Measurements from ENCODE around the gene GRK5.
"Not testable (repeated sequence)": the region's sequence is repeated elsewhere in the genome, so short reads cannot be mapped to it uniquely, and the experiment has no call there.

The GRK5 gene

DNA sequence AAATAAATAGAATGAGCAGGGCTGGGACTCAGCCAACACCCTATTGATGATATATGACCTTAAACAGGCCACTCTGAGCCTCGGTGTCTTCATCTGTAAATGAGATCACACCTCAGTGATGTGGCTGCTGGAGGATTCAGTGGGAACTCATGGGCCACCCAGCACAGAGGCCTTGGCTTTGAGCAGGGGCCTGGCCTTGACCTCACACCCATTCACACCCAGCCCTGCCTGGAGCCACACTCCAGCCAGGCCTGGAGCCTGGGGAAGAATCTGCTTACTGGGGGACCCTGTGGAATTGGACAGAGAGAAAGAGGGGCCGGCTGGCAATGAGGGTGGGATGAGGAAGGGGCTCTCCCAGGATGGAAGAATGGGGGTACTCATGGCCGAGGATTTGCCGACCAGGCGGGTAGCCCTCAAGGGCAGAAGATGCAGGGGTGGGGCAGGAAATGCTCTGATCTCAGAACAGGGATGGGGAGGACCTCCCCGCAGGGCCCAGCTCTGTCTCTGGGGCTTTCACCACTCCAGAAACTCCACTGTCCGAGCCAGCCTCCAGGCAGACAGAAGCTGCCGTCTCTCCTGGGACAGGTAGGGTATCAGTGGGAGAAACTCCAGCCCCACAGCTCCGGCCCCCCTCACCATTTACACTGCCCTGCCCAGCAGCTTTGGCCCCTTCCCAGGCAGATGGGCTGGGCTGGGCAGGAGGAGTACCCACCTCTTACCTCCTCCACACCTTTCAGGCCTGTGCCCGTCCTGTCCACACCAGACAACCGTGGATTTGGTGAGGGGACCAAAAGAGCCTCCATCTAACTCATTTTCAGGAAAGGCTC, 253.2 kb downstream of the GRK5 start:
- DNase-seq (ENCODE audit: low read depth) = no peak

DNA sequence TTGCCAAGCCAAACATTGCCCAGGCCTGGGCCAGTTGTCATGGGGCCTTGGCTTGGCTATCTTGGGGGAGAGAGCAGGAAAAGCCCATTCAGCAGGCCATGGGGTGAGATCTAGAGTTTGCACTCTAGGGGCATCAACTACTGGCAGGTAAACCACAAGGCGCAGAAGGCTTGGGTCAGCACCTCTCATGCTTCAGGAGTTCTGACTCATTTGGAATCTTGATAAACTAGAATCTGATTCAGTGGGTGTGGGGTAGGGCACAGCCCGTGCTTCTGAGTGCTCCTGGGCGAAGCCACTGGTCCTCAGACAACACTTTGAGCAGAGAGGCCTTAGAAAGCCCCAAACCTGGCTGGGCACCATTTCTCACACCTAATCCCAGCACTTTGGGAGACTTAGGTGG, 254.0 kb downstream of the GRK5 start:
- DNase-seq (ENCODE audit: low read depth) = no peak

DNA sequence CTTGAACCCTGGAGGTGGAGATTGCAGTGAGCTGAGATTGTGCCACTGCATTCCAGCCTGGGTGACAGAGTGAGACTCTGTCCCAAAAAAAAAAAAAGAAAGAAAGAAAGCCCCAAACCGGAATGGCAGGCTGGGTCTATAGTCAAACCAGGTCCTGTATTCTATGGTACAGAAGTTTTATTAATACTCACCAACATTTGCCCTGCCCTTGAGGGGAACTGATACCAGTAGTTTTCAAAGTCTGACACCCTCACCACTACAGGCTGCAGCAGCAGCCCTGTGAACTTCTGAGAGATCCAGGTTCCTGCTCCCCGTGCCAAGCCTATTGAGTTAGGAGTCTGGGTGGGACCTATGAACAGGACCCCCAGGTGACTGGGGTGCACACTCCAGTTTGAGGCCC, 254.6 kb downstream of the GRK5 start:
- DNase-seq (ENCODE audit: low read depth) = no peak

DNA sequence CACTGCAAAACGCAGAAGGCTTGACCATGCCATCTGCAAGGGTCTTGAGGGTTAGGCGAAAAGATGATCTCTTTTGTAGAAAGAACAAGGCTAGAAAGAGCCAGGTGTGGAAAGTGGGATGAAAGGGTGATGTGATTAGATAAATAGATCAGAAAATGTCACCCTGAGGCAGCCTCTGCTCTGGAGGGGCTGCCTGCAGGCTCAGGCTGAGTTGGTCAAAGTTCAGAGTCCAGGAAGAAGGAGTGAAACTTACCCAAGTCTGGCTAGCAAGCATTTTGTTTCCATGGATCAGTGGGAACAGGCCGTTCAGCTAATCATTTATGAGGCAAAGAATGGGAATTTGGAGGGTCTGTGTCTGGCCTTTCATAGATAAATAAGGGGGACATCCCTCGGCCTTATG, 255.4 kb downstream of the GRK5 start:
- DNase-seq (ENCODE audit: low read depth) = no peak

DNA sequence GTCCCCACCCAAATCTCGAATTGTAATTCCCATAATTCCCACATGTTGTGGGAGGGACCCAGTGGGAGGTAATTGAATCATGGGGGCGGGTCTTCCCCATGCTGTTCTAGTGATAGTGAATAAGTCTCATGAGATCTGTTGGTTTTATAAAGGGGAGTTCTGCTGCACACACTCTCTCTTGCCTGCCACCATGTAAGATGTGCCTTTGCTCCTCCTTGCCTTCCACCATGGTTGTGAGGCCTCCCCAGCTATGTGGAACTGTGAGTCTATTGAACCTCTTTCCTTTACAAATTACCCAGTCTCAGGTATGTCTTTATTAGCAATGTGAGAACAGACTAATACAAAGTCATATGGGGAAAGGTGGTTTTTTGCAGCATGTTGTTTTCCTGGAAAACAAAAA, 255.8 kb downstream of the GRK5 start:
- not testable (repeated sequence) for DNase-seq (ENCODE audit: low read depth)

DNA sequence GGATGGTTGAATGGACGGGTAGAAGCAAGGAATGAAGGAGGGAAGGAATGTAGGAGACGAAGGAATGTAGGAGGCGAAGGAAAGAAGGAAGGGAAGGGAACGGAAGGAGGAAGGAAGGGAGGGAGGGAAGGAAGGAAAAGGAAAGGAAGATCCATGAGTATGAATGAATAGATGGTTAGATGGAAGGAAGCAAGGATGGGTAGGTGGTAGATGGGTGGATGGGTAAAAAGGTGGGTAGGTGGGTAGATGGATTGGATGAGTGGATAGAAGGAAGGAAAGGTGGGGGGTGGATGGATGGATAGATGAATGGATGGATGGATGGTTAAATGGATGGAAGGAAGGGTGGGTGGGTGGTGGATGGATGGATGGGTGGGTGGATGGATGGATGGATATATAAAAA, 257.7 kb downstream of the GRK5 start:
- no peak for DNase-seq (ENCODE audit: low read depth)

DNA sequence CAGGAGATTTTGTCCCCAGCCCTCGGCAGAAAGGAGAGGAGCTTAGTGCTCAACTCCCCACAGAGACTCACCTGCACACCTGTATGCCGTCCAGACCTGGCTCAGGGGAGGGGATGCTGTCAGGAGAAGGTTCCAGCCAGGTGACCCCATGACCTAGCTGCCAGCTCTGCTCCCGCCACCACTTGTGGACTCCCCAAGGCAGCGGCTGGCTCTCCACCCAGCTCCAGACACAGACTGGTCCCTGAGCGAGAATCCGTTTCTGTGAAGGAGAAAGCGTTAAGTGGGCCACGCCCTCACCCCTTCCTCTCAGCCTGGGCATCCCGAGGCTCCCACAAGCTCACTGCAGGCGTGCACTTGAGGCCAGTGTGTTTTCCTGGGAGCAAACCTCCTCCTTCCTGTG, 258.7 kb downstream of the GRK5 start:
- DNase-seq (ENCODE audit: low read depth) = no peak

DNA sequence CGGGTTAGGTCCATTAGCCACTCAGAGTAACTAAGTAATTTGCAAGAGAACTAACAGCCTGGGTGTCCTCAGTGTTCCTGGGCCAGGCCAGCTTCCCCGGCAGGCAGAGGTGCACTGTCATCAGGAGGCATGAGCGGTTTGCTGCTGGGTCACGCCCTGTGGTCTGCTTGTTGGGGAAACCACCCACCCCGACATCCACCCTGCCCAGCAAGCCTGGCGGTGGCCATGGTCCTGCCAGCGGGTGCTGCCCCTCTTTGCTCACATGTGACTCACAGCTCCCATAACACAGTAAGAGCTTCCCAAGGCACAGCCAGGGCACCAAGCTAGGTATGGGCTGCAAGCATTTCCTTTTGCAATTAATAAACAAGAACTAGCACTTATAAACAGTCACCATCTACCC, 259.3 kb downstream of the GRK5 start:
- no peak for DNase-seq (ENCODE audit: low read depth)

DNA sequence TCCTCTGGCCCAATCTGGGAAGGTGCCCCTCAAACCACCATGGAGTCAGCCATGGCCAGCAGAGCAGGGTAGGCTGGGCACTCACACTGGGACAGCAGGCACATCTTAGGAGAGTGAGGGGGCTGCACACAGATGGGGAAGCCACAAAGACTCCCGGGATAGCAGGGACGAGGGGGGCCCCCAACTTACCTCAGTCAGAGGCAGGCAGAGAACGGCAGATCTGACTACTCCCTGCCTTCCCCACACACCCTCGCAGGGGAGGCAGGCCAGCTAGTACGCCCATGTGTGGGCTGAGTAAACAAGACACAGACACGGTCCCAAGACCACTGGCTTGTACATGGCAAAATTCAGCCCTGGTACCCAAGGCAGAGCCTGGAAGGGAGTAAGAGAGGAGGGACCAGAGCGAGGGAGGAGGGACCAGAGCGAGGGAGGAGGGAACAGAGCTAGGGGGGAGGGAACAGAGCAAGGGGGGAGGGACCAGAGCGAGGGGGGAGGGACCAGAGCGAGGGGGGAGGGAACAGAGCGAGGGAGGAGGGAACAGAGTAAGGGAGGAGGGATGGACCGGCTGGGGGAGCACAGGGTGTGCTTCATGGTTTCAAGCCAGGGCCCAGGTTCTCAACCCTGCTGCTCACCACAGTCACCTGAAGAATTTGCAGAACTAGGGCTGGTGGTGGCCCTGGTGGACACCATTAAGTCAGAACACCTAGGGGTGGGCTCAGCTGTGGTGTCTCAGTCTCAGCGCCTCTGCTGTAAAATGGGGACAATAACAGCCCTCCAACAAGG, 261.4 kb downstream of the GRK5 start:
- no peak for DNase-seq (ENCODE audit: low read depth)

DNA sequence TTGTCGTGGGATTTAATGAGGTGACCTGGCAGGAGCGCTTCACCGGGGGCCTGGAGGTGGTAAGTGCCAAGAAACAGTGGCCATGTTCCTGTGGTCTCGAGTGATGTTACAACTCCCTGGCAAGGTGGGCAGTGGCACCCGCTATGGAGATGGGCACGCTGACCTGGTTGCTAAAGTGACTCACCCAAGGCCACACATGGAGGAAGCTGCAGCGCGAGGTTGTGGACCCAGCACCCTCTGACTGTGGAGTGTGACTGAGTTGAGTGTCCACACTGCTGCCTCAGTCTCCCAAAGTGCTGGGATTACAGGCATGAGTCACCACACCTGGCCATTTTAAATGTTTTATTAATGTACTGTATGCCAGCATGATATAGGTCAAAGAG, 261.9 kb downstream of the GRK5 start:
- no peak for DNase-seq (ENCODE audit: low read depth)

DNA sequence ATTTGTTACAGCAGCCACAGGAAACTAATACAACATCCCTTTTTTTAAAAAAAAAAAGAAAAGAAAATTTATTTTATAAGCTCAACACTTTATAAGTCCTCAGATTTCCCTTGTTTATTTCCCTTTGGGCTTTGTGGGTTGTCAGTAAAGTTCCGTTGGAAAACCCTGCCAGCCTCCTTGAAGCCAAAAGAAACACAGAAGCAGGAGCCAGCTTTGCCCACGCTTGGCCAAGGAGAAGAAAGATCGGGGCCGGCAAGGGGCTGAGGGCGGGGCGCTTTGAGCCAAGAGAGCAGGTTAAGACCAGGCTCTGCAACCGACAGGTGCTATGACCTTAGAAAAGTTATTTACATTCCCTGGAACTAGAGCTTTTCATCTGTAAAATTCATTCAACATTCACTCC, 262.5 kb downstream of the GRK5 start:
- no peak for DNase-seq (ENCODE audit: low read depth)

DNA sequence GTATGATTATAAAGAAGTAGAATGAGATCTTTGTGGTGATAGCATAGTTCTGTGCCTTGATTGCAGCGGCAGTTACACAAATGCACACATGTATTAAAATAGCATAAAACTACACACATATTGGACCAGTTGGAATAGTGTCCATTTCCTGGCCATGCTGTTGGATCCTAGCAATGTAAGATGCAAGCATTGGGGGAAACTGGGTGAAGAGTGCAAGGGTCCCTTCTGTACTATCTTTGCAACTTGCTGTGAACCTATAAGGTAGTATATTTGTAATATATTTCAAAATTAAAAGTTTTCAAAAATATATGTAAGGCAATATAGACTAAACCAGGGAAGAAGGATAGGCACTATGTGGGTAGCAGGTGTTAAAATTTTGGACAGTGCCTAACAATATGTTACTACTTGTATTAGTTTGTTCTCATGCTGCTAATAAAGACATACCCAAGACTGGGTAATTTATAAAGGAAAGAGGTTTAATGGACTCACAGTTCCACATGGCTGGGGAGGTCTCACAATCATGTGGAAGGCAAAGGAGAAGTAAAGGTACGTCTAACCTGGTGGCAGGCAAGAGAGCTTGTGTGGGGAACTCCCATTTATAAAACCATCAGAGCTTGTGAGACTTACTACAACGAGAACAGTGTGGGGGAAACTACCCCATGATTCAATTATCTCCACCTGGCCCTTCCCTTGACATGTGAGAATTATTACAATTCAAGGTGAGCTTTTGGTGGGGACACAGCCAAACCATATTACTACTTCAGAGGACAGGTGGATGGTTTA, 263.7 kb downstream of the GRK5 start:
- no peak for DNase-seq (ENCODE audit: low read depth)

DNA sequence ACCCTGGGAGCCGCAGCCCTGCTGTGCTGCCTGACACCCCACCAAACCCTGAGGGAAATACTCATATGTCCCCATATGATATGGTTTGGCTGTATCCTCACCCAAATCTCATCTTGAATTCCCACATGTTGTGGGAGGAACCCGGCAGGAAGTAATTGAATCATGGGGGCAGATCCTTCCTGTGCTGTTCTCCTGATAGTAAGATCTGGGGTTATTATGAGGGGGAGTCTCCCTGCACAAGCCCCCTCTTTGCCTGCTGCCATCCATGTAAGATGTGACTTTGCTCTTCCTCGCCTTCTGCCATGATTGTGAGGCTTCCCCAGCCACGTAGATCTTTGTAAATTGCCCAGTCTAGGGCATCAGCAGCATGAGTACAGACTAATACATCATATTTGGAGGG, 266.4 kb downstream of the GRK5 start:
- DNase-seq (ENCODE audit: low read depth) = no peak

DNA sequence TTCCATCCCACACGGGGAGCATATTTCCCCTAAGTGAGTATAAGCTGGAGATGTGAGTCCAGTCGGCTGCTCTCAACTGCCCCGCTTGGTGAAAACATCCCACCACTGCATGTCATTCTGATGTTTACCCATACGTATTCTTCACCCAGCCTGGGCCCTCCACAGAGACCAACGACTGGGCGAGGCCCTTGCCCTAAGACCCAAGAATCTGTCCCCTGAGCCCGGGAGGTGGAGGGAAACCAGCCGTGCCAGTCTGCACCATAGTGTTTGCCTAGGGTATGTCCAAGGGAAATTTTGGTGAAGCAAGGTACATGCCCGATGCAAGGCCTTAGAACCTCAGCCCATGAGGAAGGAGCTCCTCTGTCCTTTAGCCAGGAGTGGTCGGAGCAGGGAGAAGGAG, 267.2 kb downstream of the GRK5 start:
- no peak for DNase-seq (ENCODE audit: low read depth)

DNA sequence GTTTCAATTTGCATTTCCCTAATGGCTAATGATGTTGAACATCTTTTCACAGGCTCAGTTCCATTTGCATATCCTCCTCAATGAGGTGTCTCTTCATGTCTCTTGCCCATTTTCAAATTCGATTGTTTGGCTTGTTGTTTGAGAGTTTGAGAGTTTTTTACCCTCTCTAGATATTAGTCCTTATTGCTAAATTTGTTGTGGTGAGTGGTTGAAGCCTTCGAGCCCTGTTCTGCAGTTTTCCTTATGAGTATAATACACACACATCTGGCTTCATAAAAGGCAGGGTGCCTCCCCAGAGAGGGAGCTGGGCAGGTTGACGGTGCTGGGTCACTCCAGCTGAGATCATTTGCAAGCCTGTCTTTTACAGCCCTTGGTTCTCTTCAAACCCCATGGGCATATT, 270.1 kb downstream of the GRK5 start:
- DNase-seq (ENCODE audit: low read depth) = no peak

DNA sequence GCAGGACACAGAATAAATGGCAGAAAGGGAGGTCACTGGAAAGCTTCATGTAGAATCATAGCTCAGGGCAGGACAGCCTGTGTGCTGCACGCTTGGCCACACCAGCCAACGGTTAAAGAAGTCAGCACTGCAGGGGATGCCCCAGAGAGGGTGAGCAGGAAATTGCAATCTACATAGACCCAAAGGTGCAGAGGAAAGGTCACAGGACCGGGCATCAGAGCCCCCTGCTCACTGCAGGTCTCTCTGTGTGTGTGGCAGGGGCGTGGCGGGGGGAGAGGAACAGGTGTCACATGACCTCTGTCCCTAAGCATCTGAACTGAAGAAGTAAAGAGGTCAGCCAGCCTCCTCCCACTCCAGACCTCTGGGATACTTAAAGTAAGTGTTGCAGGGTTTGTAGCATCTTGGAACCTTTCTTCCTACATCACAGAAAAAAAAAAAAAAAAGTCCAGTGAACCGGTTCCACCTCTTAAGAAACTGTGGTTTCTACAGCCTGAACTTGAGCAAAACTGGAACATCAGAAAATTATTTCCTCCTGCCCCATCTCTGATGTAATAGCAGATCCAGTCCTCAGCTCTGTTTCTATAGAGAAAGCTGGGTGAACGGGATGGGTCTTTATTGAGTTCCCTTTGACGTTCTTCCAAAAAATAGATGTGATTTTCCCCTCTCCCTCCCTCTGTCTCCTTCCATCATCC, 270.9 kb downstream of the GRK5 start:
- no peak for DNase-seq (ENCODE audit: low read depth)

DNA sequence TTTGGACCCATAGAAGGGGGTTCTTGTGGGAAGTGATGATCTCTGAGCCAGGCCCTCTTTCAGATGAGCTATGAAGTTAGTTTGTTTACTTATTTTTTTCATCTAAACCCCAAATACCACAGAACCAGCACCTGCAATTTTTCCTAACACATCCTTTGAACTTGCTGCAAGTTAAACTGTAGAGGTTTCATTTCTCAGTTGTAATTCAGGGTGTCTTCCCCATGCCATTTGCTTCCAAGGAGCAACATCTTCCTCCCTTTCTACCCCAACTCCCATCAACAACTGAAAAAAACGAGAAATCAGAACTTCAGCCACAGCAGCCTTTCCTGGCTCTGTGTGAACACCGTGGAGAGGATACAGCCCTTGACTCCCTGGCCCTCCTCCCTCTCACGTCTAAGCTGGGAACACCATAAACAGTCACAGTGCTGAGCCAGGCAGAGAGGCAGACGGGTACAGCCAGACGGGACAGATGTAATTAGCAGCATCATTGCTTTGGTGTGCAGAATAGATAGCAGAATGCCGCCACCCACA, 271.5 kb downstream of the GRK5 start:
- DNase-seq (ENCODE audit: low read depth) = no peak

DNA sequence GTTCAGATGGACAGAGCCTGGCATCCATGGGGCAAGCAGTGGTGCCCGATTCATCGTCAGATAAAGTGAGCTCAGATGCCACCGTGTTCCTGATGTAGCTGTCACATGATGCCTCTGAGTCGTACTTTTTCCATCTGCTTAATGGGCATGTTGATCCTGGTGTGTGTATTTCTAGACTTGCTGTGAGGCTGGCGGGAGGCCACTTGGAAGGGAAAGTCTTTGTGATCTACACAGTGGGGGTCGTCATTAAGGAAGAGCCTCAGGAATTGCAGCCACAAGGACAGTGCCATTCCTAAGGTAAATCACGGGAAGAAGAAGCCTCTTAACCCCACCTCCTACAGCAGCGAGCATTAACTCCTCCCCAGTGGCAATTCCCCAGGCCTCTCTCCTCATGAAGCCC, 272.2 kb downstream of the GRK5 start:
- no peak for DNase-seq (ENCODE audit: low read depth)

DNA sequence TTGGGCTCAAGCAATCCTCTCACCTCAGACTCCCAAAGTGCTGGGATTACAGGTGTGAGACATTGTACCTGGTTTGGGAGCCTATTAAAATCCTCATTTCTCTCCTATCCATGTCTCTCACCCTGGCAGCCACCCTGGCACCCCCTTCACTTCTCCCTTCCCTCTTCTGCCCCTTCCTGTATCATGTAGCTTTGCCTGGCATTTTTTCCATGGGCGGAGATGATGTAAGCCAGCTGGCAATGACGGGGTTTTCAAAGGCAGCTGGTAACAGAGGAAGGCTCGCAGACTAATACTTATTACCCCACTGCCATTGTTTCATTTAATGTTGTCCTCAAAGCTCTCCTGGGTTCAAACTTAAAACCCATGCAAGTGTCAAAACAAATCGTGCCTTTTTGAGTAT, 273.3 kb downstream of the GRK5 start:
- DNase-seq (ENCODE audit: low read depth) = no peak

DNA sequence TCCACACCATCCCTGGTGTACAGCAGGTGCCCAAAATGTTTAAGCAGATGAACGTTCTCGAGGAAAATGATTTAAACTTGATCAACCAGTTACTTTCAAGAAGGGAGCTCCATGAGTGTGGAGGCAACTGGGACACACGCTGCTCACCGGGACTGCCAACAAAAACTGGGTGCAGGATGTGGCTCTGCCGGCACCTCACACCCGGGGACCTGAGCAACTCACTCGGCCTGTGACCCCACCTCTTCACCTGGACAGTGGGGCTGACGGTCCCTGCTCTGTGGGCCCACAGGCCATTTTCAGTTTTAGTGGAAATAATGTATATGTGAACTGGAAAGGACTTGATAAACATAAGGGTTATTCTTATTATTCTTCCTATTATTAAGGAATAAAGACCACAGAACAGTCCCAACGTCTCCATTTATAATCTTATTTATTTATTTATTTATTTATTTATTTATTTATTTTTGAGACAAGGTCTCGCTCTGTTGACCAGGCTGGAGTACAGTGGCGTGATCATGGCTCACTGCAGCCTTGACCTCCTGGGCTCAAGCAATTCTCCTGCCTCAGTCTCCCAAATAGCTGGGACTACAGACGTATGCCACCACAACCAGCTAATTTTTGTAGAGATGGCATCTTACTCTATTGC, 274.5 kb downstream of the GRK5 start:
- no peak for DNase-seq (ENCODE audit: low read depth)

DNA sequence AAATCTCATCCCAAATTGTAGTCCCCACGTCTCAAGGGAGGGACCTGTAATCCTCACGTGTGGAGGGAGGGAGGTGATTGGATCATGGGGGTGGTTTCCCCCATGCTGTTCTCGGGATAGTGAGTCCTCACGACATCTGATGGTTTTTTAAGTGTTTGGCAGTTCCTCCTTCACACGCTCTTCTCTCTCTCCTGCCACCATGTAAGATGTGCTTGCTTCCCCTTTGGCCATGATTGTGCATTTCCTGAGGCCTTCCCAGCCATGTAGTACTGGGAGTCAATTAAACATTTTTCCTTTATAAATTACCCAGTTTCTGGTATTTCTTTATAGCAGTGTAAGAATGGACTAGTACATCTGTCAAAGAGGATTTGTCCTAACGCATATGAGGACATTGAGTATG, 275.6 kb downstream of the GRK5 start:
- DNase-seq (ENCODE audit: low read depth) = no peak

DNA sequence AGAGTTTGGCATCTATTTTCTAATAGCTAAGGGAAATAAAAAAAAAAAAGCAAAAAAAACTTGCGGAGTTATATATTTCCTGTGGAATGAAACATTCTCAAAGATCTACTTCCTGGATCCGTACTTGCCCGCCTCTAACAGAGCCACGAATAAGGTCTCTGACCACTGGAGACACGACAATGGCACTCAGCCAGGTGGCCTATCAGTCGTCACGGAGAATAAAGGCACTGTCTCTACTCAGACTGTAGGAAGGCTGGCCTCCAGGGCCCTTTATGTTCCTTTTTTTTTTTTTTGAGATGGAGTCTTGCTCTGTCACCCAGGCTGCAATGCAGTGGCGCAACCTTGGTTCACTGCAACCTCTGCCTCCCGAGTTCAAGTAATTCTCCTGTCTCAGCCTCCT, 276.5 kb downstream of the GRK5 start:
- no peak for DNase-seq (ENCODE audit: low read depth)
